Measurements from ENCODE around the gene P2RX3.
A peak's percentile ranks its signal among the peaks of the same experiment; 100 is the strongest.

The P2RX3 gene

DNA sequence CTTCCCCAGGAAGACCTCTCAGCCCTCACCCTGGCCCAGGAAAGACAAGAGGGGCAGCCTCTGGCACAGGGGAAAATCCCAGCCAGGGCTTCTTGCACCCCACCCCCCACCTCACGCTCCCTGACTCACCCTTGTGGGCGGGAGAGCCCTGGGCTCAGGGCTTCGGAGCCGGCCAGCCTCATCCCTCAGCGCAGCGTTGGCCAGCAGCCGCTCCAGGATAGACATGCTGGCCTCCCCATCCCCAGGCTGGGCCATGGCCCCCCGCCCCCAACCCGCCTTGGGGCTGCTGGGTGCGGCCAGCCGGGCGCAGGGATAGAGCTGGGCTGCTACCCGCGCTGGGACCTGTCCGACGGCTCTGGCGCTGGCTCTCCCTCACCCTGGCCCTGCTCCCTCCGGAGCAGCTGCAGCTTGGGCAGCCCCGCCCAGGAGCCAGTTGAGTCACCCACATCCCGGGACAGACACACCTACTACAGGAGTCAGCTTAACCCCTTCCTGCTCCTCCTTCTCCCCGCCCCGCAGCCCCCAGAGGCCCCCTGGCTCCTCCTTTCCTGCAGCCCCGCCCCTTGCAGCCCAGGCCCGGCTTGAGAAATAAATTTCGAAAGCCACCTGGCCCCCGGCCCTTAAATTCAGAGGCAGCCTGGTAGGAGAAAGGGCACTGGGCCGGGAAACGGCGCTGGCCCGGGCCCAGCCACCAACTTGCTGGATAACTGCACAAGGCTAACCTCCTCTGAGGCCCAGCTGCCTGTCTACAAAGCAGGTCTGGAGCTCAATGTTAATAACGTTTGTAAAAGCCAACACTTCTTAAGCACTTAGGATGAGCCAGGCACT lies 26.8 kb upstream of the P2RX3 start (continued):
- TF ChIP-seq ZNF140 (tag by site-specific recombination; IDR thresholded peaks at IDR 0.05) (no peak), GLIS1 (tag by site-specific recombination; IDR thresholded peaks at IDR 0.05) (no peak), ZNF175 (tag by site-specific recombination; IDR thresholded peaks at IDR 0.05) (no peak), WT1 (tag by site-specific recombination; IDR thresholded peaks at IDR 0.05) (no peak), ZNF341 (tag by site-specific recombination; IDR thresholded peaks at IDR 0.05; ENCODE audit: low read depth) (peak; percentile 73), OVOL3 (tag by site-specific recombination; IDR thresholded peaks at IDR 0.05) (no peak), GLI2 (tag by site-specific recombination; IDR thresholded peaks at IDR 0.05; ENCODE audit: borderline replicate concordance, low read depth) (no peak), KLF10 (tag by site-specific recombination; IDR thresholded peaks at IDR 0.05) (peak; percentile 84), ZFP3 (tag by site-specific recombination; IDR thresholded peaks at IDR 0.05; ENCODE audit: low read depth) (no peak), ZNF274 (IDR thresholded peaks at IDR 0.05; ENCODE audit: low read length) (no peak), ZNF274 (tag by site-specific recombination; IDR thresholded peaks at IDR 0.05; ENCODE audit: borderline replicate concordance) (no peak), SETDB1 (IDR thresholded peaks at IDR 0.05; ENCODE audit: insufficient read length, low read length) (no peak), ZIC2 (tag by site-specific recombination; IDR thresholded peaks at IDR 0.05) (no peak), ZNF19 (tag by site-specific recombination; IDR thresholded peaks at IDR 0.05; ENCODE audit: low read depth) (no peak)
- TF ChIP-seq, protein P1, sequence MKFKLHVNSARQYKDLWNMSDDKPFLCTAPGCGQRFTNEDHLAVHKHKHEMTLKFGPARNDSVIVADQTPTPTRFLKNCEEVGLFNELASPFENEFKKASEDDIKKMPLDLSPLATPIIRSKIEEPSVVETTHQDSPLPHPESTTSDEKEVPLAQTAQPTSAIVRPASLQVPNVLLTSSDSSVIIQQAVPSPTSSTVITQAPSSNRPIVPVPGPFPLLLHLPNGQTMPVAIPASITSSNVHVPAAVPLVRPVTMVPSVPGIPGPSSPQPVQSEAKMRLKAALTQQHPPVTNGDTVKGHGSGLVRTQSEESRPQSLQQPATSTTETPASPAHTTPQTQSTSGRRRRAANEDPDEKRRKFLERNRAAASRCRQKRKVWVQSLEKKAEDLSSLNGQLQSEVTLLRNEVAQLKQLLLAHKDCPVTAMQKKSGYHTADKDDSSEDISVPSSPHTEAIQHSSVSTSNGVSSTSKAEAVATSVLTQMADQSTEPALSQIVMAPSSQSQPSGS (tag by site-specific recombination; IDR thresholded peaks at IDR 0.05; ENCODE audit: low read depth) = no peak
- TF ChIP-seq, protein P2, sequence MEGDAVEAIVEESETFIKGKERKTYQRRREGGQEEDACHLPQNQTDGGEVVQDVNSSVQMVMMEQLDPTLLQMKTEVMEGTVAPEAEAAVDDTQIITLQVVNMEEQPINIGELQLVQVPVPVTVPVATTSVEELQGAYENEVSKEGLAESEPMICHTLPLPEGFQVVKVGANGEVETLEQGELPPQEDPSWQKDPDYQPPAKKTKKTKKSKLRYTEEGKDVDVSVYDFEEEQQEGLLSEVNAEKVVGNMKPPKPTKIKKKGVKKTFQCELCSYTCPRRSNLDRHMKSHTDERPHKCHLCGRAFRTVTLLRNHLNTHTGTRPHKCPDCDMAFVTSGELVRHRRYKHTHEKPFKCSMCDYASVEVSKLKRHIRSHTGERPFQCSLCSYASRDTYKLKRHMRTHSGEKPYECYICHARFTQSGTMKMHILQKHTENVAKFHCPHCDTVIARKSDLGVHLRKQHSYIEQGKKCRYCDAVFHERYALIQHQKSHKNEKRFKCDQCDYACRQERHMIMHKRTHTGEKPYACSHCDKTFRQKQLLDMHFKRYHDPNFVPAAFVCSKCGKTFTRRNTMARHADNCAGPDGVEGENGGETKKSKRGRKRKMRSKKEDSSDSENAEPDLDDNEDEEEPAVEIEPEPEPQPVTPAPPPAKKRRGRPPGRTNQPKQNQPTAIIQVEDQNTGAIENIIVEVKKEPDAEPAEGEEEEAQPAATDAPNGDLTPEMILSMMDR (tag by site-specific recombination; IDR thresholded peaks at IDR 0.05) = no peak
- TF ChIP-seq, protein P3, sequence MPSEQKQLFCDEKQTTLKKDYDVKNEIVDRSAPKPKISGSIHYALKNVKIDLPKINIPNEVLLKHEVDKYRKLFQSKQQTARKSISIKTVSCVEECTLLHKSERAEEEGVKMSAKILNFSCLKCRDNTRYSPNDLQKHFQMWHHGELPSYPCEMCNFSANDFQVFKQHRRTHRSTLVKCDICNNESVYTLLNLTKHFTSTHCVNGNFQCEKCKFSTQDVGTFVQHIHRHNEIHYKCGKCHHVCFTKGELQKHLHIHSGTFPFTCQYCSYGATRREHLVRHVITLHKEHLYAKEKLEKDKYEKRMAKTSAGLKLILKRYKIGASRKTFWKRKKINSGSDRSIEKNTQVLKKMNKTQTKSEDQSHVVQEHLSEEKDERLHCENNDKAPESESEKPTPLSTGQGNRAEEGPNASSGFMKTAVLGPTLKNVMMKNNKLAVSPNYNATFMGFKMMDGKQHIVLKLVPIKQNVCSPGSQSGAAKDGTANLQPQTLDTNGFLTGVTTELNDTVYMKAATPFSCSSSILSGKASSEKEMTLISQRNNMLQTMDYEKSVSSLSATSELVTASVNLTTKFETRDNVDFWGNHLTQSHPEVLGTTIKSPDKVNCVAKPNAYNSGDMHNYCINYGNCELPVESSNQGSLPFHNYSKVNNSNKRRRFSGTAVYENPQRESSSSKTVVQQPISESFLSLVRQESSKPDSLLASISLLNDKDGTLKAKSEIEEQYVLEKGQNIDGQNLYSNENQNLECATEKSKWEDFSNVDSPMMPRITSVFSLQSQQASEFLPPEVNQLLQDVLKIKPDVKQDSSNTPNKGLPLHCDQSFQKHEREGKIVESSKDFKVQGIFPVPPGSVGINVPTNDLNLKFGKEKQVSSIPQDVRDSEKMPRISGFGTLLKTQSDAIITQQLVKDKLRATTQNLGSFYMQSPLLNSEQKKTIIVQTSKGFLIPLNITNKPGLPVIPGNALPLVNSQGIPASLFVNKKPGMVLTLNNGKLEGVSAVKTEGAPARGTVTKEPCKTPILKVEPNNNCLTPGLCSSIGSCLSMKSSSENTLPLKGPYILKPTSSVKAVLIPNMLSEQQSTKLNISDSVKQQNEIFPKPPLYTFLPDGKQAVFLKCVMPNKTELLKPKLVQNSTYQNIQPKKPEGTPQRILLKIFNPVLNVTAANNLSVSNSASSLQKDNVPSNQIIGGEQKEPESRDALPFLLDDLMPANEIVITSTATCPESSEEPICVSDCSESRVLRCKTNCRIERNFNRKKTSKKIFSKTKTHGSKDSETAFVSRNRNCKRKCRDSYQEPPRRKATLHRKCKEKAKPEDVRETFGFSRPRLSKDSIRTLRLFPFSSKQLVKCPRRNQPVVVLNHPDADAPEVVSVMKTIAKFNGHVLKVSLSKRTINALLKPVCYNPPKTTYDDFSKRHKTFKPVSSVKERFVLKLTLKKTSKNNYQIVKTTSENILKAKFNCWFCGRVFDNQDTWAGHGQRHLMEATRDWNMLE (tag by site-specific recombination; conservative IDR thresholded peaks at IDR 0.05; ENCODE audit: low read depth) = no peak
- TF ChIP-seq, protein P4, sequence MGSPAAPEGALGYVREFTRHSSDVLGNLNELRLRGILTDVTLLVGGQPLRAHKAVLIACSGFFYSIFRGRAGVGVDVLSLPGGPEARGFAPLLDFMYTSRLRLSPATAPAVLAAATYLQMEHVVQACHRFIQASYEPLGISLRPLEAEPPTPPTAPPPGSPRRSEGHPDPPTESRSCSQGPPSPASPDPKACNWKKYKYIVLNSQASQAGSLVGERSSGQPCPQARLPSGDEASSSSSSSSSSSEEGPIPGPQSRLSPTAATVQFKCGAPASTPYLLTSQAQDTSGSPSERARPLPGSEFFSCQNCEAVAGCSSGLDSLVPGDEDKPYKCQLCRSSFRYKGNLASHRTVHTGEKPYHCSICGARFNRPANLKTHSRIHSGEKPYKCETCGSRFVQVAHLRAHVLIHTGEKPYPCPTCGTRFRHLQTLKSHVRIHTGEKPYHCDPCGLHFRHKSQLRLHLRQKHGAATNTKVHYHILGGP (tag by site-specific recombination; IDR thresholded peaks at IDR 0.05) = no peak
- TF ChIP-seq, protein P5, sequence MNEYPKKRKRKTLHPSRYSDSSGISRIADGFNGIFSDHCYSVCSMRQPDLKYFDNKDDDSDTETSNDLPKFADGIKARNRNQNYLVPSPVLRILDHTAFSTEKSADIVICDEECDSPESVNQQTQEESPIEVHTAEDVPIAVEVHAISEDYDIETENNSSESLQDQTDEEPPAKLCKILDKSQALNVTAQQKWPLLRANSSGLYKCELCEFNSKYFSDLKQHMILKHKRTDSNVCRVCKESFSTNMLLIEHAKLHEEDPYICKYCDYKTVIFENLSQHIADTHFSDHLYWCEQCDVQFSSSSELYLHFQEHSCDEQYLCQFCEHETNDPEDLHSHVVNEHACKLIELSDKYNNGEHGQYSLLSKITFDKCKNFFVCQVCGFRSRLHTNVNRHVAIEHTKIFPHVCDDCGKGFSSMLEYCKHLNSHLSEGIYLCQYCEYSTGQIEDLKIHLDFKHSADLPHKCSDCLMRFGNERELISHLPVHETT (tag by site-specific recombination; IDR thresholded peaks at IDR 0.05) = no peak
- TF ChIP-seq, protein P6, sequence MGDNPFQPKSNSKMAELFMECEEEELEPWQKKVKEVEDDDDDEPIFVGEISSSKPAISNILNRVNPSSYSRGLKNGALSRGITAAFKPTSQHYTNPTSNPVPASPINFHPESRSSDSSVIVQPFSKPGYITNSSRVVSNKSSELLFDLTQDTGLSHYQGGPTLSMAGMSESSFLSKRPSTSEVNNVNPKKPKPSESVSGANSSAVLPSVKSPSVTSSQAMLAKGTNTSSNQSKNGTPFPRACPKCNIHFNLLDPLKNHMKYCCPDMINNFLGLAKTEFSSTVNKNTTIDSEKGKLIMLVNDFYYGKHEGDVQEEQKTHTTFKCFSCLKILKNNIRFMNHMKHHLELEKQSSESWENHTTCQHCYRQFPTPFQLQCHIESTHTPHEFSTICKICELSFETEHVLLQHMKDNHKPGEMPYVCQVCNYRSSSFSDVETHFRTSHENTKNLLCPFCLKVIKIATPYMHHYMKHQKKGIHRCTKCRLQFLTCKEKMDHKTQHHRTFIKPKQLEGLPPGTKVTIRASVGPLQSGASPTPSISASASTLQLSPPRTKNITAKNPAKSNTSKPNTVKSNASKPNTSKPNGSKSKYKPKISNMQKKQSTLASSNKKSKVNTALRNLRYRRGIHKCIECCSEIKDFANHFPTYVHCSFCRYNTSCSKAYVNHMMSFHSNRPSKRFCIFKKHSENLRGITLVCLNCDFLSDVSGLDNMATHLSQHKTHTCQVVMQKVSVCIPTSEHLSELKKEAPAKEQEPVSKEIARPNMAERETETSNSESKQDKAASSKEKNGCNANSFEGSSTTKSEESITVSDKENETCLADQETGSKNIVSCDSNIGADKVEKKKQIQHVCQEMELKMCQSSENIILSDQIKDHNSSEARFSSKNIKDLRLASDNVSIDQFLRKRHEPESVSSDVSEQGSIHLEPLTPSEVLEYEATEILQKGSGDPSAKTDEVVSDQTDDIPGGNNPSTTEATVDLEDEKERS (tag by site-specific recombination; IDR thresholded peaks at IDR 0.05) = no peak
- TF ChIP-seq, protein P7, sequence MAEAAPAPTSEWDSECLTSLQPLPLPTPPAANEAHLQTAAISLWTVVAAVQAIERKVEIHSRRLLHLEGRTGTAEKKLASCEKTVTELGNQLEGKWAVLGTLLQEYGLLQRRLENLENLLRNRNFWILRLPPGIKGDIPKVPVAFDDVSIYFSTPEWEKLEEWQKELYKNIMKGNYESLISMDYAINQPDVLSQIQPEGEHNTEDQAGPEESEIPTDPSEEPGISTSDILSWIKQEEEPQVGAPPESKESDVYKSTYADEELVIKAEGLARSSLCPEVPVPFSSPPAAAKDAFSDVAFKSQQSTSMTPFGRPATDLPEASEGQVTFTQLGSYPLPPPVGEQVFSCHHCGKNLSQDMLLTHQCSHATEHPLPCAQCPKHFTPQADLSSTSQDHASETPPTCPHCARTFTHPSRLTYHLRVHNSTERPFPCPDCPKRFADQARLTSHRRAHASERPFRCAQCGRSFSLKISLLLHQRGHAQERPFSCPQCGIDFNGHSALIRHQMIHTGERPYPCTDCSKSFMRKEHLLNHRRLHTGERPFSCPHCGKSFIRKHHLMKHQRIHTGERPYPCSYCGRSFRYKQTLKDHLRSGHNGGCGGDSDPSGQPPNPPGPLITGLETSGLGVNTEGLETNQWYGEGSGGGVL (tag by site-specific recombination; IDR thresholded peaks at IDR 0.05) = no peak
